H7 (cell line): ENCODE measurements around the gene ILF3. TPM values are rescaled to one million over a fixed set of nuclear protein-coding genes. Genes with fewer than 3 reads are reported as not detected.
A peak's percentile ranks its signal among the peaks of the same experiment; 100 is the strongest.

Source experiments
- DNase-seq: peaks from one replicate; pipeline ENCODE4 v3.0.0; 2012
- H3K27me3 ChIP-seq: 2 replicates; pipeline ENCODE4 v1.6.0; 2011; ENCODE audit warnings: mild to moderate bottlenecking, low read length; ENCODE audit not compliant: control insufficient read depth, insufficient read depth
- H3K36me3 ChIP-seq: replicated peaks from 2 replicates; pipeline ENCODE4 v1.5.1; 2011; ENCODE audit warnings: low read length; ENCODE audit not compliant: control insufficient read depth, insufficient read depth
- H3K4me3 ChIP-seq: 2 replicates; pipeline ENCODE4 v1.5.1; 2011; ENCODE audit warnings: low read depth, mild to moderate bottlenecking, control low read depth, low read length, moderate library complexity; ENCODE audit not compliant: insufficient read depth
- total RNA-seq: library from RNA; depleted of rRNA; stranded (reverse); fragments of >200 nt; shearing (Covaris generic); gene quantifications from 2 replicates; pipeline ENCODE4 v1.2.3, GENCODE V29; 2014

The ILF3 gene
- total RNA-seq, 1 experiment from 2014 or later: 354 TPM

GRCh38 chr19:10634430-10634829 lies 19.7 kb upstream of the ILF3 start:
- H3K4me3 ChIP-seq: no peak overlapping the region
- H3K27me3 ChIP-seq: no peaks in the 10 kb centered on the region
- H3K36me3 ChIP-seq: peaks cover 39% of the 10 kb centered on the region
- DNase-seq: peak; percentile 13

GRCh38 chr19:10634963-10635362 lies 19.2 kb upstream of the ILF3 start:
- Histone ChIP-seq H3K4me3 (no peak overlapping the region), H3K36me3 (peaks cover 39% of the 10 kb centered on the region), H3K27me3 (no peaks in the 10 kb centered on the region)
- DNase-seq: peak; percentile 38

- no peak overlapping the region for H3K4me3 ChIP-seq
Observed at GRCh38 chr19:10636304-10636972, 17.7 kb upstream of the ILF3 start.

GRCh38 chr19:10637894-10638293 lies 16.3 kb upstream of the ILF3 start:
- Histone ChIP-seq H3K36me3 (peaks cover 40% of the 10 kb centered on the region), H3K4me3 (no peak overlapping the region), H3K27me3 (no peaks in the 10 kb centered on the region)
- peak; percentile 13 for DNase-seq

More at GRCh38 chr19:10636304-10636972, 17.7 kb upstream of the ILF3 start:
- H3K36me3 ChIP-seq: peaks cover 39% of the 10 kb centered on the region
- DNase-seq: peak; percentile 83
- no peaks in the 10 kb centered on the region for H3K27me3 ChIP-seq

- Histone ChIP-seq H3K36me3 (peaks cover 38% of the 10 kb centered on the region), H3K4me3 (no peak overlapping the region), H3K27me3 (no peaks in the 10 kb centered on the region)
- DNase-seq: no peak
Observed at GRCh38 chr19:10639836-10640235, 14.3 kb upstream of the ILF3 start.

GRCh38 chr19:10640361-10640760 lies 13.8 kb upstream of the ILF3 start:
- H3K4me3 ChIP-seq: no peak overlapping the region
- H3K27me3 ChIP-seq: no peaks in the 10 kb centered on the region
- no peak for DNase-seq
- H3K36me3 ChIP-seq: peaks cover 32% of the 10 kb centered on the region

GRCh38 chr19:10641248-10641647 lies 12.9 kb upstream of the ILF3 start:
- no peak overlapping the region for H3K4me3 ChIP-seq
- peaks cover 28% of the 10 kb centered on the region for H3K36me3 ChIP-seq
- H3K27me3 ChIP-seq: no peaks in the 10 kb centered on the region
- no peak for DNase-seq

- Histone ChIP-seq H3K4me3 (no peak overlapping the region), H3K36me3 (peaks cover 20% of the 10 kb centered on the region)
Observed at GRCh38 chr19:10642473-10643171, 11.5 kb upstream of the ILF3 start.

GRCh38 chr19:10643172-10643967 lies 10.8 kb upstream of the ILF3 start:
- Histone ChIP-seq H3K4me3 (no peak overlapping the region), H3K27me3 (no peaks in the 10 kb centered on the region), H3K36me3 (peaks cover 13% of the 10 kb centered on the region)
- peak; percentile 45 for DNase-seq

More at GRCh38 chr19:10642473-10643171, 11.5 kb upstream of the ILF3 start:
- DNase-seq: peak; percentile 56
- no peaks in the 10 kb centered on the region for H3K27me3 ChIP-seq

GRCh38 chr19:10643968-10644259 lies 10.2 kb upstream of the ILF3 start:
- Histone ChIP-seq H3K36me3 (peaks cover 13% of the 10 kb centered on the region), H3K4me3 (no peak overlapping the region), H3K27me3 (no peaks in the 10 kb centered on the region)
- peak; percentile 60 for DNase-seq

GRCh38 chr19:10644260-10645007 lies 9.7 kb upstream of the ILF3 start:
- peak; percentile 97 for DNase-seq
- Histone ChIP-seq H3K27me3 (no peaks in the 10 kb centered on the region), H3K36me3 (peaks cover 11% of the 10 kb centered on the region), H3K4me3 (no peak overlapping the region)

- H3K4me3 ChIP-seq: no peak overlapping the region
- H3K27me3 ChIP-seq: no peaks in the 10 kb centered on the region
- peaks cover 6% of the 10 kb centered on the region for H3K36me3 ChIP-seq
- no peak for DNase-seq
Observed at GRCh38 chr19:10646456-10647159, 7.5 kb upstream of the ILF3 start.

GRCh38 chr19:10648360-10648759 lies 5.8 kb upstream of the ILF3 start:
- DNase-seq: no peak
- Histone ChIP-seq H3K4me3 (no peak overlapping the region), H3K36me3 (peaks cover under 1% of the 10 kb centered on the region; the same call in 1 of the 2 replicates), H3K27me3 (no peaks in the 10 kb centered on the region)

- Histone ChIP-seq H3K4me3 (no peak overlapping the region), H3K36me3 (peaks cover 2% of the 10 kb centered on the region), H3K27me3 (no peaks in the 10 kb centered on the region)
- DNase-seq: no peak
Observed at GRCh38 chr19:10651851-10652250, 2.3 kb upstream of the ILF3 start.
